HG02571 (cell line): ENCODE measurements around the gene CLEC2L.

ENCODE experiments used
- ATAC-seq: cut with Tn5 transposase; IDR thresholded peaks from one replicate; pipeline ENCODE4 v1.9.1; 2021; ENCODE audit warnings: mild to moderate bottlenecking, moderate library complexity; ENCODE audit not compliant: unreplicated experiment

CLEC2L gene

GRCh38 chr7:139573871-139574270, 50.4 kb downstream of the CLEC2L start:
- no peak for ATAC-seq

DNA sequence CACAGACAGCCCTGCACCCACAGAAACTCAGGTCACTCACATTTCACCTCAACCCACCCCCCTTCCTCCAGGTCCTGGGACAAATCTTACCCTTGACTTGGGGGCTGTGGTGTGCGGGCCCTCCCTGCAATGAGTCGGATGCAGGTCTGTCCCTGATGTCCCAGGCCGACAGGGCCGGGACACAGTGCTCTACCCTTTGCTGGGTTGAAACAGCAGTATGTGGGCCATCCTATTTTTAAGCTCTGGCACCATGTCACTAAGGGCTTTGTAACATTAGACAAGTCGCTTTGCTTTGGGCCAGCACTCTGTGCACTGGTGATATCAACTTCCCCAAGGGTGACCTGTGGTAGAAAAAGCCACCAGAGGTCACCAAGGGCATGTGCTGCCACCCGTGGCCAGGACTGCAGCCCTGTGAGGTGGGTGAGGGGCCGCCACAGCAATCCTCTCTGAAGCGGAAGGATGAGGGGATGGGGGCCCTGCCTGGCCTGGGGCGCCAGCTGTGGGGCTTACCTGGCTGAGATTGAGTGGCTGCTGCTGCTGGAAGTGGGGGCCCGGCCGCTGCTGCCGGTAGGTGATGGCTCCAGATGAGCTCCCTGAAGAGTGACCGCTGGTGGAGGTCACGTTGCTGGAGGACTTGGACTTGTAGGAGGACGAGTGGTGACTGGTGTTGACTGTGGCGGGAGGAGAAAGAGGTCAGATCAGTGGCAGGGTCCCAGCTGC, 51.3 kb downstream of the CLEC2L start:
- no peak for ATAC-seq

- ATAC-seq, result no peak
Measured at GRCh38 chr7:139575338-139575680, 51.8 kb downstream of the CLEC2L start.

- ATAC-seq, result no peak
Measured at GRCh38 chr7:139576179-139576973, 52.9 kb downstream of the CLEC2L start.

- ATAC-seq, result no peak
Measured at GRCh38 chr7:139580435-139580834, 57.0 kb downstream of the CLEC2L start.

DNA sequence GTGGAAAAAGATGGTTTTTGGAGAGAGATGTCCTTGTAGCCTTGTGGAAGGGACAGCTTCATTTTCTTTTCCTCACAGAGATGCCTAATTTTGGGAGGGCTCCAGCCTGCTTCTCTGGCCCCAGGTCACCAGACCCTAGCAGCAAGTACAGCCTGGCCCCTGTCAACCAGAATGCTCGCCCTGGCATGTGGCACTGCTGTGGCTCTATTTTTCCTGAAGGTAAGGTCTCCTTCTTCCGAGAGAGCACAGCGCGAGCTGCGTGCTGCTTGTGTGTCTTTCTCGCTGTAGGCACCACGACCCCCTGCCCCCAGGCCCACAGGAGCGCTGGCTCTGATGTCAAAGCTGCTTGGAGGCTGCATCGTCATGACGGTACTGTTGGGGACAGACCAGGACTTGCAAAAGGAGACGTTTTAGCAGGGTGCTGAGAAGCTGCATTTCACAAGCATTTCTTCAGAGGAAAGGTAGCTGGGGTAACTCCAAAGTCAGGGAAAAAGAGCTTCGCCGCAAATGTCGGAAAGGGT, 58.7 kb downstream of the CLEC2L start:
- no peak for ATAC-seq

- ATAC-seq, result no peak
Measured at GRCh38 chr7:139582671-139583155, 59.2 kb downstream of the CLEC2L start.

DNA sequence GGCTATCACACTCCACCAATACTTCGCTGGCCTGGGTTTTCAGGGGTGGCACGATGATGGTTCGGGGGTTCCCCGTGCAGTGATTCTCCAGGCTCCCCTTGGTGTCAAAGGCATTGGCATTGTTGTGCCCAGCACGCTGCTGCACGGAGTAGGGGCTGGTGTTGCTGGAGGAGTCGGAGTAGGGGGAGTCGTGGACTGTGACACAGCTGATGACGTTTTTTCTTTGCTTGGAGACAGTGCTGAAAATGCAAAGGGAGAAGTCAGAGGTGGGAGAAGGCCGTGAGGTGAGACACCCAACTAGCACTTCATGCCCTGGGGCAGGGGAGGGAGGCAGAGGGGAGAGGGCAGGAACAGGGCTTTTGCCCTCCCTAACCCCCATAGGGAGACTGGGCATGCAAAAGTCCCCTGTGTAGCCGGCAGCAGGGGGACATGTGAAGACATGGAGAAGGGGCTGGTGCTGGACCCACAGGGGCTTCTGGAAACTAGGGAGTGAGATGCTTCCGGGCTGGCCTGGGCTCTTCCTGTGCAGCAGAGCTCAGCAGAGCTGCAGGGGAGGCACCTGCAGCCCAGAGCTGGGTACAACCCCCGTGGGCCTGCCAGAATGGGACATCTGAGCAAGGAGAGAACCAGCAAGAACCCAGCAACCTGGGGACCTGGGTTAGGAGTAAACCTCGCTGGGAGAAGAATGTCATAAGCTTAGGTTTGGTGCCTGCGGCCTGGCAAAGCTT, 60.5 kb downstream of the CLEC2L start:
- ATAC-seq, result no peak

DNA sequence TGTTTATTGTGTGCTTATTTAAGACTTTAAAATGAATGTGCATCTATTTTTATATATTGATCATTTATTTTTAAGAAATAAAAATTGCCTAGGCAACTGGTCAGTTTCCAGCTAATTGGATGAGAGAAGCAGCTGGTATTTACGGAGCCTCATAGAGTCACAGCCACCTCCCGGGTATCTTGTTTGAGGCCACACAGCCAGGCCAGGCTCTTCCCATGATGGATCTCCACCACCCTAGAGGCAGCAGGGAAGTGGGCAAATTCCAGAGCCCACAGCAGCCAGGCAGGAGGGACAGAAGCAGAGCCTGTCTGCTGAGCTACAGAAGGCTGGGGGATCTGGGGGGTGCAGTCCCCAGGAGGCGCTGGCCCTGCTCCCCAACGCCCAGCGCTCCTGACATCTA, 61.6 kb downstream of the CLEC2L start:
- no peak for ATAC-seq

- no peak for ATAC-seq
Measured at GRCh38 chr7:139586286-139586685, 62.8 kb downstream of the CLEC2L start.

DNA sequence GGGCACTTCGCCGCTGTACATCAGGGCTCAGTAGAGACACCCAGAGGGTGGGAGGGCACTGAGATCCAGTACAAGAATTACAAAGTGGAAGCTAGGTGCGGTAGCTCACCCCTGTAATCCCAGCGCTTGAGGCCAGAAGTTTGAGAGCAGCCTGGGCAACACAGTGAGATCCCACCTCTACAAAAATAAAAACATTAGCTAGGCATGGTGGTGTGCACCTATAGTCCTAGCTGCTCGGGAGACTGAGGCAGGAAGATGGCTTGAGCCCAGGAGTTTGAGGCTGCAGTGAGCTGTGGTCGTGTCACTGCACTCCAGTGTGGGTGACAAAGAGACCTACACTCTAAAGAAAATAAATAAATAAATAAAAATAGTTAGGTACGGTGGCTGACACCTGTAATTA, 64.0 kb downstream of the CLEC2L start:
- ATAC-seq, result no peak

DNA sequence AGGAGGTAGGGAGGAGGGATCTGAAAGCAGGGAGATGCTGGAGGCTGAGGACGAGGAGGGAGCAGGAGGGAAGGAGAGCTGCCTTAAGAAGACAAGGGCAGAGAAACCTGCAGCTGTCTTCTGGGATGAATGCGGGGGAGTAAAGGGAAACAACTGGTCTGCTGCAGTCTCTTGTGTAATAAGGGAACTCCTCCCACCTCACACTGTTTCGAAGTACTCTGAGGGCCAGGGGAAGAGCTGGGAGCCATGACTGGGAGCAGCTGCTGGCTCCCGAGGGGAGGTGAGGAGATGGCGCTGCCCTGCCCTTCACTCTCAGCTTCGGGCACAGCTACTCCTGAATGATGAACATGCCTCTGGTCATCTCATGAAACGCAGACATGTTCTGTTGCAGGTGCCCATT, 65.1 kb downstream of the CLEC2L start:
- ATAC-seq, result no peak

GRCh38 chr7:139589474-139589873, 66.0 kb downstream of the CLEC2L start:
- no peak for ATAC-seq

GRCh38 chr7:139591550-139592195, 68.2 kb downstream of the CLEC2L start:
- no peak for ATAC-seq

GRCh38 chr7:139592801-139593461, 69.4 kb downstream of the CLEC2L start:
- ATAC-seq, result no peak

GRCh38 chr7:139594090-139594489, 70.6 kb downstream of the CLEC2L start:
- no peak for ATAC-seq
